HG03095 (cell line): ENCODE results near the gene CCDC148.
"Not testable (repeated sequence)": the region's sequence is repeated elsewhere in the genome, so short reads cannot be mapped to it uniquely, and the experiment has no call there.

Experiments
- ATAC-seq: cut with Tn5 transposase; IDR thresholded peaks from one replicate; pipeline ENCODE4 v1.9.1; 2021; ENCODE audit warnings: moderate library complexity; ENCODE audit not compliant: unreplicated experiment

Gene CCDC148

GRCh38 chr2:158300394-158300793 lies 156.2 kb downstream of the CCDC148 start:
- ATAC-seq = no peak

GRCh38 chr2:158297606-158298005 lies 158.9 kb downstream of the CCDC148 start:
- no peak for ATAC-seq

GRCh38 chr2:158297120-158297519 lies 159.4 kb downstream of the CCDC148 start:
- ATAC-seq = no peak

GRCh38 chr2:158293722-158294121 lies 162.8 kb downstream of the CCDC148 start:
- ATAC-seq = no peak

GRCh38 chr2:158291544-158292180 lies 164.9 kb downstream of the CCDC148 start:
- ATAC-seq = no peak

GRCh38 chr2:158290225-158290624 lies 166.3 kb downstream of the CCDC148 start:
- ATAC-seq = no peak

GRCh38 chr2:158276619-158277471 lies 179.7 kb downstream of the CCDC148 start:
- no peak for ATAC-seq

GRCh38 chr2:158273791-158274190 lies 182.8 kb downstream of the CCDC148 start:
- ATAC-seq = no peak

- ATAC-seq = no peak
These were observed 186.0 kb downstream of the CCDC148 start for GRCh38 chr2:158270536-158270935.

GRCh38 chr2:158269143-158269542 lies 187.4 kb downstream of the CCDC148 start:
- ATAC-seq = no peak

- ATAC-seq = no peak
These were observed 190.4 kb downstream of the CCDC148 start for GRCh38 chr2:158266111-158266510.

GRCh38 chr2:158255257-158255656 lies 201.3 kb downstream of the CCDC148 start:
- no peak for ATAC-seq

- ATAC-seq = no peak
These were observed 203.4 kb downstream of the CCDC148 start for GRCh38 chr2:158253170-158253569.

GRCh38 chr2:158251356-158251755 lies 205.2 kb downstream of the CCDC148 start:
- no peak for ATAC-seq

- ATAC-seq = no peak
These were observed 213.2 kb downstream of the CCDC148 start for GRCh38 chr2:158243392-158243791.

GRCh38 chr2:158242280-158242679 lies 214.3 kb downstream of the CCDC148 start:
- ATAC-seq = no peak

GRCh38 chr2:158240975-158241374 lies 215.6 kb downstream of the CCDC148 start:
- ATAC-seq = no peak

- ATAC-seq = no peak
These were observed 217.3 kb downstream of the CCDC148 start for GRCh38 chr2:158239271-158239670.

- no peak for ATAC-seq
These were observed 222.1 kb downstream of the CCDC148 start for GRCh38 chr2:158234497-158234896.

GRCh38 chr2:158232476-158232875 lies 224.1 kb downstream of the CCDC148 start:
- ATAC-seq = no peak

- no peak for ATAC-seq
These were observed 227.5 kb downstream of the CCDC148 start for GRCh38 chr2:158228943-158229508.

- ATAC-seq = not testable (repeated sequence)
These were observed 233.5 kb downstream of the CCDC148 start for GRCh38 chr2:158223066-158223465.
